GM19455 (cell line): ENCODE results near the gene CNKSR1.
"Not testable (repeated sequence)": the region's sequence is repeated elsewhere in the genome, so short reads cannot be mapped to it uniquely, and the experiment has no call there.

Source experiments
- ATAC-seq: cut with Tn5 transposase; IDR thresholded peaks from one replicate; pipeline ENCODE4 v1.9.1; 2021; ENCODE audit not compliant: unreplicated experiment

The CNKSR1 gene

DNA sequence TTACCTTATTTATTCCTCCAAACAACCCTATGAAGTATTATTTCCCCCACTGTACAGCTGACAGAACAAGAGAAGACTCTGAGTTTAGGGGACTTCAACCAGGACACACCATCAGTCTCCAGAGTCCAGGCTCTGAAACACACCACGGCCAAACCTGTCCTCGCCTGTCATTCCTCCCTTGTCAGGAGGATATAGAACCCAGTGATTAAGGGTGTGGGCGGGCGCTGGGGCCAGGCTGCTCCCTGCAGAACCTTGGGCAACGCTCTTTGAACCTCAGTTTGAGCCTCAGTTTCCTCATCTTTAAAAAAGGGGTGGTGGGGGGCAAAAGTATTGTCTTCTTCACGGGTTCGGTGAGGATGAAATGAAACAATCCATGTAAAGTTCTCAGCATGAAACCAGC lies 47.3 kb downstream of the CNKSR1 start:
- no peak for ATAC-seq

GRCh38 chr1:26225033-26225831 lies 47.9 kb downstream of the CNKSR1 start:
- ATAC-seq = no peak

- ATAC-seq = not testable (repeated sequence)
These were observed 53.4 kb downstream of the CNKSR1 start for GRCh38 chr1:26230682-26231081.

DNA sequence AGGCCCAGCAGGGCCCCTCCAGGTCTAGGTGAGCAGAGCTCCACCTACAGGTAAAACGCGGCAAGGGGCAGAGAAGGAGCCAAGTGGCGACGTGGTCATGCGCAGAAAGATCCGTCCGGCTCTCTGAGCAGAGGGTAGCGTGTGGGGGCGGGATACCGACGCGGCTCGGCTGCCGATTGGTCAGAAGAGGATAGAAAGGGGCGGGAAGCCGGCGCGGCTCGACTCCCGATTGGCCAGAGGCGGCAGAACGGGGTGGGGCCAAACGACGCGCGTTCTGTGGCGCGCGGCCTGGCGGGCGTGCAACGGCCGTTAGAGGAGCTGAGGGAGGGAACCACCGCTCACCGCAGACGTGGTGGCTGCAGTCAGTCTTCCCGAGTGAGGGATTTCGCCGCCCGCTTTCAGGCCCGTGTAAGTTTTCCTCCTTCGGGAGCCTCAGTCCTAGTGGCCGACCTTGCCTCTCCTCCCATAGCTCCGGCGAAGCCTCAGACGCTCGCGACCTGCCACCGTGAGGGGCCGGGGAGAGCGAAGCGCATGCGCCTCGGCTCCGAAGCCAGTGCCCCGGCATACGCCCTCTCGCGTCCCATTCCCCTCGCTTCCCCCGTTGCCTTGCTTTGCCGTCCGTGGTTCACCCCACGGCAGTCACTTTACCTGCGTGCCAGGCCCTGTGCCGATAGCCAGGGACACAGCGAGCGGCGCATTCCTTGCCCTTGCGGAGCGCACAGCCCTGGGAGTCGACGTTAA lies 56.8 kb downstream of the CNKSR1 start, which contains the start of gene CEP85:
Gene CEP85 (plus strand): TSS at position 298 of the 741 bp plus-strand sequence. CDS start 5,584 bp downstream, outside the sequence.
- peak; percentile 87 for ATAC-seq

- no peak for ATAC-seq
These were observed 57.5 kb downstream of the CNKSR1 start for GRCh38 chr1:26234644-26235370.

GRCh38 chr1:26237230-26237966 lies 60.1 kb downstream of the CNKSR1 start:
- no peak for ATAC-seq
